ENCODE data around the gene MS4A15.
A peak's percentile ranks its signal among the peaks of the same experiment; 100 is the strongest.
"Not testable (repeated sequence)": the region's sequence is repeated elsewhere in the genome, so short reads cannot be mapped to it uniquely, and the experiment has no call there.

MS4A15 gene

GRCh38 chr11:60757231-60757800 is 649 bp downstream of the MS4A15 start:
- DNase-seq = no peak

- not testable (repeated sequence) for DNase-seq
Observed at GRCh38 chr11:60758671-60759070, 2.0 kb downstream of the MS4A15 start.

- DNase-seq = not testable (repeated sequence)
Observed at GRCh38 chr11:60759438-60760225, 3.0 kb downstream of the MS4A15 start.

GRCh38 chr11:60761436-60762190 is 4.9 kb downstream of the MS4A15 start:
- DNase-seq = no peak

GRCh38 chr11:60762851-60763691 is 6.4 kb downstream of the MS4A15 start:
- DNase-seq = no peak

- DNase-seq = no peak
Observed at GRCh38 chr11:60763692-60764369, 7.2 kb downstream of the MS4A15 start.

GRCh38 chr11:60764879-60765278 is 8.2 kb downstream of the MS4A15 start:
- no peak for DNase-seq

GRCh38 chr11:60765355-60765754 is 8.7 kb downstream of the MS4A15 start:
- no peak for DNase-seq

GRCh38 chr11:60766547-60766946 is 9.9 kb downstream of the MS4A15 start:
- no peak for DNase-seq

GRCh38 chr11:60767388-60767811 is 10.7 kb downstream of the MS4A15 start:
- DNase-seq = peak; percentile 61

GRCh38 chr11:60768202-60768601 is 11.5 kb downstream of the MS4A15 start:
- no peak for DNase-seq

- DNase-seq = no peak
Observed at GRCh38 chr11:60769273-60769672, 12.6 kb downstream of the MS4A15 start.

GRCh38 chr11:60769811-60770210 is 13.1 kb downstream of the MS4A15 start:
- no peak for DNase-seq

- DNase-seq = no peak
Observed at GRCh38 chr11:60771146-60771545, 14.5 kb downstream of the MS4A15 start.

- DNase-seq = no peak
Observed at GRCh38 chr11:60771879-60772525, 15.3 kb downstream of the MS4A15 start.

- DNase-seq = no peak
Observed at GRCh38 chr11:60772666-60773065, 16.0 kb downstream of the MS4A15 start.

- DNase-seq = no peak
Observed at GRCh38 chr11:60774726-60775125, 18.1 kb downstream of the MS4A15 start.

- peak; percentile 92 for DNase-seq
Observed at GRCh38 chr11:60775420-60775961, 18.8 kb downstream of the MS4A15 start.

- DNase-seq = no peak
Observed at GRCh38 chr11:60776167-60776566, 19.5 kb downstream of the MS4A15 start.

GRCh38 chr11:60777106-60777505 is 20.4 kb downstream of the MS4A15 start:
- DNase-seq = no peak

- no peak for DNase-seq
Observed at GRCh38 chr11:60777572-60777971, 20.9 kb downstream of the MS4A15 start.

All from stimulated activated CD8-positive, alpha-beta memory T cell treated with anti-CD3 and anti-CD28 coated beads, Interleukin-4, amount 100 ng/mL, for 48 hours (primary cell).